CD1c-positive myeloid dendritic cell (primary cell): ENCODE data around the gene GNAO1.

Experiments used
- DNase-seq: peaks from one replicate; pipeline ENCODE4 v3.0.0-alpha.2; 2016; ENCODE audit errors: extremely low spot score

Gene GNAO1

GRCh38 chr16:56332464-56333079, 141.3 kb downstream of the GNAO1 start:
- DNase-seq: no peak

GRCh38 chr16:56334761-56335160, 143.5 kb downstream of the GNAO1 start:
- no peak for DNase-seq

GRCh38 chr16:56336071-56336688, 144.9 kb downstream of the GNAO1 start:
- DNase-seq: no peak

- DNase-seq: no peak
Observed at GRCh38 chr16:56336711-56337110, 145.4 kb downstream of the GNAO1 start.

- DNase-seq: no peak
Observed at GRCh38 chr16:56337131-56337857, 146.0 kb downstream of the GNAO1 start.

- DNase-seq: no peak
Observed at GRCh38 chr16:56337858-56338325, 146.6 kb downstream of the GNAO1 start.

GRCh38 chr16:56338566-56339318, 147.5 kb downstream of the GNAO1 start:
- DNase-seq: no peak

GRCh38 chr16:56339431-56340195, 148.3 kb downstream of the GNAO1 start:
- no peak for DNase-seq

GRCh38 chr16:56340416-56340815, 149.1 kb downstream of the GNAO1 start:
- DNase-seq: no peak

- DNase-seq: no peak
Observed at GRCh38 chr16:56340864-56341365, 149.6 kb downstream of the GNAO1 start.

- no peak for DNase-seq
Observed at GRCh38 chr16:56341656-56342399, 150.5 kb downstream of the GNAO1 start.

- no peak for DNase-seq
Observed at GRCh38 chr16:56343661-56344517, 152.6 kb downstream of the GNAO1 start.

- no peak for DNase-seq
Observed at GRCh38 chr16:56344518-56345405, 153.5 kb downstream of the GNAO1 start.

- DNase-seq: no peak
Observed at GRCh38 chr16:56345406-56346050, 154.2 kb downstream of the GNAO1 start.

- DNase-seq: no peak
Observed at GRCh38 chr16:56346131-56346890, 155.0 kb downstream of the GNAO1 start.

- no peak for DNase-seq
Observed at GRCh38 chr16:56347166-56347565, 155.9 kb downstream of the GNAO1 start.

GRCh38 chr16:56347670-56348069, 156.4 kb downstream of the GNAO1 start:
- DNase-seq: no peak
